NCI-H446 (cell line): ENCODE data around the gene CHPF.

Experiments used
- DNase-seq, 2 experiments: peaks; one replicate each; lab custom pipeline; 2025; lab: John Stamatoyannopoulos, UW

CHPF gene, protein sequence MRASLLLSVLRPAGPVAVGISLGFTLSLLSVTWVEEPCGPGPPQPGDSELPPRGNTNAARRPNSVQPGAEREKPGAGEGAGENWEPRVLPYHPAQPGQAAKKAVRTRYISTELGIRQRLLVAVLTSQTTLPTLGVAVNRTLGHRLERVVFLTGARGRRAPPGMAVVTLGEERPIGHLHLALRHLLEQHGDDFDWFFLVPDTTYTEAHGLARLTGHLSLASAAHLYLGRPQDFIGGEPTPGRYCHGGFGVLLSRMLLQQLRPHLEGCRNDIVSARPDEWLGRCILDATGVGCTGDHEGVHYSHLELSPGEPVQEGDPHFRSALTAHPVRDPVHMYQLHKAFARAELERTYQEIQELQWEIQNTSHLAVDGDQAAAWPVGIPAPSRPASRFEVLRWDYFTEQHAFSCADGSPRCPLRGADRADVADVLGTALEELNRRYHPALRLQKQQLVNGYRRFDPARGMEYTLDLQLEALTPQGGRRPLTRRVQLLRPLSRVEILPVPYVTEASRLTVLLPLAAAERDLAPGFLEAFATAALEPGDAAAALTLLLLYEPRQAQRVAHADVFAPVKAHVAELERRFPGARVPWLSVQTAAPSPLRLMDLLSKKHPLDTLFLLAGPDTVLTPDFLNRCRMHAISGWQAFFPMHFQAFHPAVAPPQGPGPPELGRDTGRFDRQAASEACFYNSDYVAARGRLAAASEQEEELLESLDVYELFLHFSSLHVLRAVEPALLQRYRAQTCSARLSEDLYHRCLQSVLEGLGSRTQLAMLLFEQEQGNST

GRCh38 chr2:219543596-219544358, at the start of gene CHPF, which contains the start of gene TMEM198:
Gene CHPF (minus strand): TSS chr2:219543809. CDS start chr2:219543538, 271 bp downstream.
Gene TMEM198 (plus strand): TSS chr2:219544028. CDS start chr2:219544728, 700 bp downstream.
- peak; percentile 95 to 99 for DNase-seq

DNA sequence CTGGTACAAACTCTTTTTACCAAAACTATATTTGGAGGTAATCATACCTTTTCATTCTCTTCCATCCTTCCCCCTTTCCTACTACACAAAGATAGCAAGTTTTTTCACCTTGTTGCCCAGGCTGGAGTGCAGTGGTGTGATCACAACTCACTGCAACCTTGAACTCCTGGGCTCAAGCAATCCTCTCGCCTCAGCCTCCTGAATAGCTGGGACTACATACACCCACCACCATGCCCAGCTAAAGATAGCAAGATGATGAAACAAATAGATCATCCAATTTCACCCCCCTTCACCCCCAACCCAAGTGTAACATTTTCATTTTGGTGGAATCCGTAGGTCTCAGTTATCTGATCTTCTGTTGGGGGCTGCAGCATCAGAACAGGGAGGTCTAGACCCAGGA, 49.5 kb upstream of the CHPF start:
- DNase-seq, result no peak

DNA sequence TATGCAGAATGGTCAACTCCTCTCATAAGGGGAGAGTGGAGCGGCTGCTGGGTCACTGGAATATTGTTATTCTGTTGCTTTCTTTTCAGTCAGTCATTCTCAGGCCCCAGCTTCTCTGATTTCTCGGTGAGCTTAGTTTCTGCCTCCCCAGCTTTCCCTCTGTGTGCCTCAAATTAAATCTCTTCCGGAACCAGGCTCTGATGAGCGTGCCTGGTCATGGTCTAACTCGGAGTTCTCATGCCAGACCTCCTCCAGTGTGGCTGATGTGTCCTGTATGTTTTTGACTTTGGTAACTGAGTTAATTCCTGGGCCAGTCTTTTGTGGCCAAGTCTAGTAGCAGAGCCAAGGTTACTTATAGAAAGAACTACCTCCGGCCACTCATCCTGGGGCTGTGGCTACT, 49.1 kb upstream of the CHPF start:
- no peak for DNase-seq

DNA sequence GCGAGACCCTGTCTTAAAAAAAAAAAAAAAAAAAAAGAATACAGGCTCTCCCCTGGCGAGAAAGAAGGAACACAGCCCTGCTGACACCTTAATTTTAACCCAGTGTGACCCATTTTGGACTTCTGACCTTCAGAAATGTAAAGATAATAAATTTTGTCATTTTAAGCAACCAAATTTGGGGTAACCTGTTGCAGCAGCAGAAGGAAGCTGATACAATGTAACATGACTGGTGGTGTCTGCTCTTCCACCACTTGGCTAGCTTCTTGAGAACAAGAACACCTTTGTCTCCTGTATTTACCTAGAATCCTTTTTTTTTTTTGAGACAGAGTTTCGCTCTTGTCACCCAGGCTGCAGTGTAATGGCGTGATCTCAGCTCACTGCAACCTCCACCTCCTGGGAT, 47.5 kb upstream of the CHPF start:
- DNase-seq, result no peak

GRCh38 chr2:219581346-219581745, 37.7 kb upstream of the CHPF start:
- DNase-seq, result no peak

- DNase-seq, result no peak
These were observed 35.4 kb upstream of the CHPF start for GRCh38 chr2:219578811-219579613.

- DNase-seq, result no peak
These were observed 33.1 kb upstream of the CHPF start for GRCh38 chr2:219576505-219577388.

DNA sequence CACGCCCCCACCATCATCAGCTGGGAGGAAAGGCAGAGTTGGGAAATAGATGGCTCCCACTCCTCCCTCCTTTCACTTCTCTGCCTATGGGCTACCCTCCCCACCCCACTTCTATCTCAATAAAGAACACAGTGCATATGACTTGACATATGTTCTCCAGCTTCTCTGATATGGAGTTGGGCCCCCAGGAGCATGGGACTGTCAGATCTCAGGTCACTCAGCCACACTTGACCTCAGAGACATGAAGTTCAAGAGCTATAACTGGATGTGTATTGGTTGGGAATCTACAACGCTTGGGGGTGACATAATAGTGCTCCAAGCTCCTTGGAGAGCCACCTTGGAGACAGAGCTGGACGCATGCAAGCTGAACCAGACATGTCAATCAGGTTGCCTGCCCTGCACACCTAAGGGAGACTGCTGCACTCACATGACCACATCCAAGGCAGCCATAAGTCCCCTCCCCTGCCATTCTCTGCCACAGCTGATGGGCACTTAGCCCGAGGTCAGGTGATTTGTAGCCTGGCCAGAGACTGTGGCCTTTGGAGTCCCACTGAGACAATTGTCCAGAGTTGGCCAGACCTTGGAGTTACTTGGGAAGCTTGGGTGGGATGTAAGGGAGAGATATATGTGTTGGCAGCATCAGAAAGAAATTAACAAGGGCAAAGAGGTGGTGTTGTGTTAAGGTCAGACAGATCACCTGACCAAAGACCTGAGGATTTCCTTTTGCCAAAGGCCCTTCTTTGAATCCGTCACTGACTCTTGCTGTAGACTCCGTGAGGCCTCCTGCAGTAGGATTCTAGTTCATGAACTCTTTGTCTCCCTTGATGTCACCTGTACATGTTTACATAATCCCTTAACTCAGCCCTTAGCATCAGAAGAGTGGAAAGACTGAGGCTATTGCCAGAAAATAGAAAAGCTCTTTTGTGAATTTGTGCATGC, 32.2 kb upstream of the CHPF start:
- DNase-seq, result no peak

- DNase-seq, result no peak
These were observed 31.1 kb upstream of the CHPF start for GRCh38 chr2:219574484-219575311.

- DNase-seq, result no peak
These were observed 29.6 kb upstream of the CHPF start for GRCh38 chr2:219573166-219573565.

DNA sequence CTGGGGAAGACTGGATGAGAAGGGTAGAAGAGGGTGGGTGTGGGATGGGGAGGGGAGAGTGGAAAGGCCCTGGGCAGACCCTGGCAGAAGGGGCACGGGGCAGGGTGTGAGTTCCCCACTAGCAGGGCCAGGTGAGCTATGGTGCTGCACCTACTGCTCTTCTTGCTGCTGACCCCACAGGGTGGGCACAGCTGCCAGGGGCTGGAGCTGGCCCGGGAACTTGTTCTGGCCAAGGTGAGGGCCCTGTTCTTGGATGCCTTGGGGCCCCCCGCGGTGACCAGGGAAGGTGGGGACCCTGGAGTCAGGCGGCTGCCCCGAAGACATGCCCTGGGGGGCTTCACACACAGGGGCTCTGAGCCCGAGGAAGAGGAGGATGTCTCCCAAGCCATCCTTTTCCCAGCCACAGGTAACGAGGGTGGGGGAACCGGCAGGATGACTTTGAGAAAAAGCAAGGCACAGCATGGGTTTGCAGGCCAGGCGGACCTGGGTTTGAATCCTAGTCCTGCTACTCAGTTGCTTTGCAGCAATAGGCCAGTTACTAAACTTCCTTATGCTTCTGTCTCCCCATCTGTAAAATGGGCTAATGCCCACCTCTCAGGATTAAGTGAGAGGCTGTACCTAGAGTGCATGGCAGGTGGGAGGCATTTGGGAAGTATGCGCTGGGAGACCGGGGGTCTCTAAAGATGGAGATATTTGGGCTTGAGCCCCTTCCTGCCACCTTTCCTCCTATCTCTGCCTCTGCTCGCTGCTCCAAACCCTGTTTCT, 28.8 kb upstream of the CHPF start, which contains the start of gene INHA:
TSS of gene INHA (plus strand) at position 74 of the 765 bp plus-strand sequence. CDS start at position 139, 65 bp downstream.
- DNase-seq, result no peak

DNA sequence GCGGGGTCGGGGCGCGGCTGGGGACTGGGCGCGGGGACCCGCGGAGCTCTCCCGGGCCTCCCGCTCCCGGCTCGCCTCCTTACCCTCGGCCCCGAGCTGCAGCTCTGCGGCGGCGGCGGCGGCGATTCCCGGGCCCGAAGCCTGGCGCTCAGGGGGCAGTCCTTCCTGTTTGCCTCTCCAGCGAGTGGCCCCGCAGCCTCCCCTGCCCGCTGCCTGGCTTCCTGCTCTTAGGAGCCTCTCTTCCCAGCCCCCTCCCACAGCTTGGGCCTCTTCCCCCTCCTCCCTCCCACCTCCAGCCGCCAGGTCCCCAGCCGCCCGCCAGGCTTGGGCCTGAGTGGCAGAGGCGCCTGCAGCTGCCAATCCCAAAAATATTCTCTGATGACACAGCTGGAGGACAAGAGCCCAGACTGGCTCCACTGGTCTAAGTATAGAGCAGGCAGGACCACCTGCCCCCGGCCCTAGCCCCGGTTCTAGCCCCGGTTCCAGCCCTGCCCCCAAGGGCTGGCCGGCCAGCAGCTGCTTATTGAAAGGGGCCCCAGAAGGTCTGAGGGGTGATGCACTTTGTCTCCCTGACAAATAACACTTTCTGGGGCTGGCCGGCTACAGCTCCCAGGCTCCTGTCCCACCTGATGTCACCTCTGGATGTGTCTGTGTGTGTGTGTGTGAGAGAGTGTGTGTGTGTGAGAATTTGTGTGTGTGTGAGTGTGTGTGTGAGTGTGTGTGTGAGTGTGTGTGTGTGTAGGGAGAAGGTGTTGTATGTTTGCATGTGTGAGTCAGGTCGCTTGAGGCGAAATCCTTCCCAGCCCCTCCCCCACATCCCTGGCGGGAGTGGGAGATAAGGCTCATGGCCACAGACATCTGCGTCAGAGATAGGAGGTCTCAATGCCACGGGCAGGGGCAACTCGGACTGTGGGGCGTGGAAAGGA, 28.0 kb upstream of the CHPF start, which contains the start of gene OBSL1:
TSS of gene OBSL1 (minus strand) at position 229 of the 926 bp plus-strand sequence. CDS start 307 bp downstream, outside the sequence.
- peak in 1 of 2 experiments; percentile 56 for DNase-seq

DNA sequence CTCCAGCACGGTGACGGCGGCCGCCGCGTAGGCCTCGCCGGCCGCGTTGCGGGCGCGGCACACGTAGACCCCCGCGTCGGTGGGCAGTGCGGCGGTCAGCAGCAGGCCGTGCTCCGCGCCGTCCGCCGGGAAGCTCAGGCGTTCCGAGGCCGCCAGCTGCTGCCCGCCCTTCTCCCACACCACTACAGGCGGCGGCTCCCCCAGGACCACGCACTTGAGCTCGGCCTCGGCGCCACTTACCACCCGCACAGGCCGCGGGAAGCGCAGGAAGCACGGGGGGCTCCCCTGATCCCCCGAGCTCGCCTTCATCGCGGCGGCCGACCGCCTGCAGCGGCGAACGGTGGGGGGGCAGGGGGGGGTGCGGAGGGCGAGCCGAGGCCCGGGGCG, 27.3 kb upstream of the CHPF start:
- DNase-seq, result no peak

DNA sequence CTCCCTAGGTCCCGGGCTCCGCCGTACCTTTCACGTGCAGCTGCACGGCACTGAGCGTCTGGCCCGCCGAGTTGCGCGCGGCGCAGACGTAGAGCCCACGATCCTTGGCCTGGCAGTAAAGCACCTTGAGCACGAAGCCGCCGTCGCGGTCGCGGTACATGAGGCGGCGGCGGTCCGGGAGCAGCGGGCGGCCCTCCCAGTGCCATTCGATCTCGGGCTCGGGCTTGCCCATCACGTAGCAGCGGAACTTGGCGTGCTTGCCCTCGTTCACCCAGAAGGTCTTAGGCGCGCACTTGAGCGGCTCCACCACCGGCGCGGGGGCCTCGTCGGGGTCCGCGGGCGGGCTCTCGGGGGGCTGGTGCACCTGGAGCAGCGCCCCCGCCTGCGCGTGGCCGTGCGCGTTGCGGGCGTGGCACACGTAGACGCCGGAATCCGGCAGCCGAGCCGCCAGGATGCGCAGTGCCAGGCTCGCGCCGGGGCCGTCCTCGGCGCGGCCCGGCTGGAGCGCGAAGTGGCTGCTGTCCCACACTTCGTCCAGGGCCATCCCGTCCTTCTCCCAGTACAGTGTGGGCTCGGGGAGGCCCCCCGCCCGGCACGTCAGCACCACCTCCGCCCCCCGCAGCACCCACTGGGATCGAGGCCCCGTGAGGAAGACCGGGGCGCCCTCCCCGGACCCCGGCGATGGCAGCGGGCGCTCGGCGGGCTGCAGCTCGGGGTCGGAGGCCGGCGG, 26.8 kb upstream of the CHPF start:
- DNase-seq, result no peak

GRCh38 chr2:219569635-219570034, 26.0 kb upstream of the CHPF start:
- no peak for DNase-seq

DNA sequence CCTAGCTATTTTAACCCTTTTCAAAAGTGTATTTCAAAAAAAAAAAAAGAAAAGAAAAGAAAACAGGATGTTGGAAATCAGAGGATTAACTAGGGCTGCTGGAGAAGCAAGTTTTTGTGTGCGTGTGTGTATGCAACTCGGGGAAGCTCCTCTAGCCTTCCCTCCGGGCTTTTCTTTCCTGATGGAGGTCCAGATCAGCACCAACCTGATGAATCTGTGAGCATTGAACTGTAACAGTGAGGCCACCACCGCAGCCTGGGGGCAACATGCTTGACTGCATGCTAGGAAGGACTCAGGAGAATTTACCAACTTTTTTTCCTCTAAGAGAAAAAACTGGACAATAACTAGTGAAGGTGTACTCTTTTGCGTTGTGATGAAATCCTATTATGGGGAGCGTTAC, 25.4 kb upstream of the CHPF start:
- DNase-seq, result no peak
